ENCODE measurements around the gene FLT3. TPM values are rescaled to one million over a fixed set of nuclear protein-coding genes. Genes with fewer than 3 reads are reported as not detected.
"Not testable (repeated sequence)": the region's sequence is repeated elsewhere in the genome, so short reads cannot be mapped to it uniquely, and the experiment has no call there.

FLT3 gene
- total and polyA plus RNA-seq, 10 donors: 1.0 to 10.1 (median 4.2) TPM

- H3K27ac ChIP-seq: no peak overlapping the region
- no peak overlapping the region for H3K4me3 ChIP-seq
- intact Hi-C loops (cut with DNase I; ENCODE audit: low total_unique reads): no loop called here
- peaks cover 4 to 100% (median 92%) of the 10 kb centered on the region in 7 donors for H3K27me3 ChIP-seq (replicated peaks in 1 of 7)
- 15 to 24% (median 19%) methylated on average over 14 to 15 of the region's 15 CpGs for WGBS, 5 donors
- TF ChIP-seq POLR2A (IDR thresholded peaks at IDR 0.05) (no peak), POLR2AphosphoS5 (IDR thresholded peaks at IDR 0.05) (no peak)
- TF ChIP-seq, protein P1, sequence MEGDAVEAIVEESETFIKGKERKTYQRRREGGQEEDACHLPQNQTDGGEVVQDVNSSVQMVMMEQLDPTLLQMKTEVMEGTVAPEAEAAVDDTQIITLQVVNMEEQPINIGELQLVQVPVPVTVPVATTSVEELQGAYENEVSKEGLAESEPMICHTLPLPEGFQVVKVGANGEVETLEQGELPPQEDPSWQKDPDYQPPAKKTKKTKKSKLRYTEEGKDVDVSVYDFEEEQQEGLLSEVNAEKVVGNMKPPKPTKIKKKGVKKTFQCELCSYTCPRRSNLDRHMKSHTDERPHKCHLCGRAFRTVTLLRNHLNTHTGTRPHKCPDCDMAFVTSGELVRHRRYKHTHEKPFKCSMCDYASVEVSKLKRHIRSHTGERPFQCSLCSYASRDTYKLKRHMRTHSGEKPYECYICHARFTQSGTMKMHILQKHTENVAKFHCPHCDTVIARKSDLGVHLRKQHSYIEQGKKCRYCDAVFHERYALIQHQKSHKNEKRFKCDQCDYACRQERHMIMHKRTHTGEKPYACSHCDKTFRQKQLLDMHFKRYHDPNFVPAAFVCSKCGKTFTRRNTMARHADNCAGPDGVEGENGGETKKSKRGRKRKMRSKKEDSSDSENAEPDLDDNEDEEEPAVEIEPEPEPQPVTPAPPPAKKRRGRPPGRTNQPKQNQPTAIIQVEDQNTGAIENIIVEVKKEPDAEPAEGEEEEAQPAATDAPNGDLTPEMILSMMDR (IDR thresholded peaks at IDR 0.05 in 8 of 11, conservative IDR thresholded peaks at IDR 0.05 in 3 of 11): no peak
- H3K9me3 ChIP-seq: no peaks in the 10 kb centered on the region
- H3K36me3 ChIP-seq: no peaks in the 10 kb centered on the region
- peaks cover 21 to 57% (median 50%) of the 10 kb centered on the region in 6 donors for H3K4me1 ChIP-seq
- DNase-seq: no peak
These were observed 135.5 kb downstream of the FLT3 start for GRCh38 chr13:27964741-27965323.

DNA sequence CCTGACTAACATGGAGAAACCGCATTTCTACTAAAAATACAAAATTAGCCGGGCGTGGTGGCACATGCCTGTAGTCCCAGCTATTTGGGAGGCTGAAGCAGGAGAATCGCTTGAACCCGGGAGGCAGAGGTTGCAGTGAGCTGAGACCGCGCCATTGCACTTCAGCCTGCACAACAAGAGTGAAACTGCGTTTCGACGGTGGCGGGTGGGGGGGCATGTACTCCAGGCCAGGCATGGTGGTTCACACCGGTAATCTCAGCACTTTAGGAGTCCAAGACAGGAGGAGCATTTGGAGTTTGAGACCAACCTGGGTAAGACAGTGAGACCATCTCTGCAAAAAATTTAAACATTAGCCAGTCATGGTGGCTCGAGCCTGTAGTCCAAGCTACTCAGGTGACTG lies 136.2 kb downstream of the FLT3 start:
- H3K36me3 ChIP-seq; DNase-seq; H3K27ac ChIP-seq; H3K9me3 ChIP-seq; H3K4me3 ChIP-seq; intact Hi-C loops (cut with DNase I; ENCODE audit: low total_unique reads): not testable (repeated sequence)
- Histone ChIP-seq H3K4me1 (peaks cover 22 to 60% (median 48%) of the 10 kb centered on the region in 6 donors), H3K27me3 (replicated peaks in 1 of 7) (peaks cover 4 to 100% (median 92%) of the 10 kb centered on the region in 7 donors)
- WGBS, 5 donors: 61 to 66% (median 63%) methylated on average over 13 of the region's 13 CpGs

- no peak for TF ChIP-seq POLR2A (IDR thresholded peaks at IDR 0.05)
- TF ChIP-seq, protein P1 (IDR thresholded peaks at IDR 0.05 in 8 of 11, conservative IDR thresholded peaks at IDR 0.05 in 3 of 11): no peak
- TF ChIP-seq POLR2AphosphoS5 (IDR thresholded peaks at IDR 0.05): no peak
These were observed 136.9 kb downstream of the FLT3 start for GRCh38 chr13:27963491-27963890.

DNA sequence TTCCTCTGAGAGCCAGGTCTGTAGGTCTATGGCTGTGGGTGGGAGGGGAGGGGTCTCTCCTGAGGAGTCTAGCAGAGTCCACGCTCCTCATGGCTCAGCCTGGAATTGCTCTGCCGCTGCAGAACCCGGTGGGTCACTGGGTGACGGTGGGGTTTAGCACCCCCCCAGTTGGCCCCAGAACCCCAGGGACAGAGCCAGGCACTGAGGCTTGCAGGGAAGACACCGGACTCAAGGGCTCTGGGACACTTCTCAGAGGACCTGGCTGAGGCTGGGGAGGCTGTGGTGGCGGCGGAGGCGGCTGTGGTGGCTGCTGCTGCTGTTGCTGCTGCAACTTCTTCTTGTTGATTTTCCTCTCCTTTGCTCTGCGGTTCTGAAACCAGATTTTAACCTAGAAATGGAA lies 137.4 kb downstream of the FLT3 start:
- H3K27me3 ChIP-seq (replicated peaks in 1 of 7): peaks cover 4 to 100% (median 92%) of the 10 kb centered on the region in 7 donors
- H3K27ac ChIP-seq: no peak overlapping the region
- no peak overlapping the region for H3K4me3 ChIP-seq

More at GRCh38 chr13:27963491-27963890, 136.9 kb downstream of the FLT3 start:
- Histone ChIP-seq H3K9me3 (no peaks in the 10 kb centered on the region), H3K36me3 (no peaks in the 10 kb centered on the region), H3K27ac (no peak overlapping the region), H3K27me3 (replicated peaks in 1 of 7) (peaks cover 4 to 100% (median 92%) of the 10 kb centered on the region in 7 donors), H3K4me1 (peaks cover 18 to 53% (median 41%) of the 10 kb centered on the region in 6 donors), H3K4me3 (no peak overlapping the region)
- intact Hi-C loops (cut with DNase I; ENCODE audit: low total_unique reads): no loop called here
- DNase-seq: no peak
- 54 to 71% (median 65%) methylated on average over 3 of the region's 3 CpGs for WGBS, 5 donors

GRCh38 chr13:27962128-27962841 lies 138.1 kb downstream of the FLT3 start:
- Histone ChIP-seq H3K27ac (no peak overlapping the region), H3K27me3 (replicated peaks in 1 of 7) (peaks cover 4 to 100% (median 92%) of the 10 kb centered on the region in 7 donors), H3K36me3 (no peaks in the 10 kb centered on the region), H3K9me3 (no peaks in the 10 kb centered on the region), H3K4me3 (no peak overlapping the region), H3K4me1 (peaks cover 14 to 41% (median 29%) of the 10 kb centered on the region in 6 donors)
- 39 to 57% (median 48%) methylated on average over 6 of the region's 6 CpGs for WGBS, 5 donors
- no peak for DNase-seq
- intact Hi-C loops (cut with DNase I; ENCODE audit: low total_unique reads): no loop called here
- TF ChIP-seq POLR2AphosphoS5 (IDR thresholded peaks at IDR 0.05) (no peak), POLR2A (IDR thresholded peaks at IDR 0.05) (no peak)
- TF ChIP-seq, protein P1 (IDR thresholded peaks at IDR 0.05 in 8 of 11, conservative IDR thresholded peaks at IDR 0.05 in 3 of 11): no peak

More for the DNA sequence above, 137.4 kb downstream of the FLT3 start:
- intact Hi-C loops (cut with DNase I; ENCODE audit: low total_unique reads): no loop called here
- no peak for DNase-seq
- H3K9me3 ChIP-seq: no peaks in the 10 kb centered on the region
- H3K4me1 ChIP-seq: peaks cover 16 to 48% (median 36%) of the 10 kb centered on the region in 6 donors
- WGBS, 5 donors: 61 to 75% (median 64%) methylated on average over 8 to 9 of the region's 9 CpGs
- no peak for TF ChIP-seq POLR2A (IDR thresholded peaks at IDR 0.05)
- no peaks in the 10 kb centered on the region for H3K36me3 ChIP-seq
